CD4-positive, alpha-beta T cell treated with Interleukin-2 at 100 ng/mL for 4 hours (primary cell): Measurements from ENCODE around the gene CRCP.
"Not testable (repeated sequence)": the region's sequence is repeated elsewhere in the genome, so short reads cannot be mapped to it uniquely, and the experiment has no call there.

Experiments used
- DNase-seq: peaks from one replicate; pipeline ENCODE4 v3.0.0-alpha.2; 2020; ENCODE audit warnings: low spot score

Gene CRCP

DNA sequence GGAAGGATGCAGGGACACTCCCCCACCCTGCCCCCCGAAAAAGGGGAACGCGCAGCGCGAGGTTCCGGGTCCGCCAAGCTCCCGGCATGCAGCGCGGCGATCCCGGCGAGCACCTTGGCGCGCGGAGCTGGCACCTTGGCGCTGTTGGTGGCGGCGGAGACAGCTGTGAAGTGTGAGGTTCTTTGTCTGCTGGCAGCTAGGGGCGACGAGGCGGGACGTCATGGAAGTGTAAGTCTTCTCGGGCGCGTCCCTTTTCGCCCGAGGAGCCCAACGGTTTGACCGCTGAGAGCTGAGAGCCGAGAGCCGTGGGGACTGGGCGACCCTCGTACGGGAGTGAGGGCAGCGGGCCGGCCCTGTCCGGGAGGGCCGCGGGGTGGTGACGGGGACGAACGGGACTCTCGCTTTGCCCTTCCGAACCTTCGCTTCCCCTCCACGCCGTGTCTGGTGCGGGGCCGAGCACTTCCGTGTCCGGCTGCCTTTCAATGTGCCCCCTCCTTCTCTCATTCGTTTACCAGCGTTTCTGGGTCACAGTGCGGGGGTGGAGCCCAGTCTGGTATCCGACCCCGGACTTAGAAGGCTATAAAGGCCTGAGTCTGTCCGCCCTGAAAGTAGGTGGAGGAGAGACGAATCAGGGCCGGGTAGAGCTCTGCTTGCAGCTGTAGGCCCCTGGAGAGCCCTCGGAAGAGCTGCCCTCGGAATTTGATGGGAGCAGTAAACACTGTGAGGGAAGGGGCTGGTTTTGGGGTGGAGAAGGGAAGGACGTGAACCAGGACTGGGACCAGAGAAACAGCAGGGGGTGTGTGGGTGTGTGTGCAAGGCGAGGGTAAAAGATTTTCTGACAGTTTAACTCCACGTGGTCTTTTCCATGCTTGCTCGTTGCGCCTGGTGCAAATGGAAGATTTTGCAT, at the start of gene CRCP:
TSS of gene CRCP (plus strand) at position 105 of the 907 bp plus-strand sequence. CDS start at position 221, 116 bp downstream.
- peak; percentile 82 for DNase-seq

DNA sequence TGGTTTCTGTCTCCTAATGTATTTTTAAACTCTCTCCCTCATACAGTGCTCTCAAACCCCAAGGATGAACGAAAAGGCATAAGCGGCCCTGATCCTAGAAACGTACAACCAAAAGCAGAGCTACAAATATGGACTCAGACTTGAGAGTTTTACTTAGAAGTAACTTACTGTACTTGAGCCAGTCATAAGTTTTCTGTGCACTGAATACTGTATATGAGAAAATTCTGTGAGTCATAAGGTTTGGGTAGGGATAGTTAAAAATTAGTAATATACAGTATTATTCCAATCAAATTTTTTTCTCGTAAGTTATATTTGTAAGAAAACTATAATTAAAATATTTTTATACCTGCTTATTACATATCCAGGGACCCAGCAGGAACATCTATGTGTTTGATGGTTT, 44.9 kb upstream of the CRCP start:
- DNase-seq, result no peak

DNA sequence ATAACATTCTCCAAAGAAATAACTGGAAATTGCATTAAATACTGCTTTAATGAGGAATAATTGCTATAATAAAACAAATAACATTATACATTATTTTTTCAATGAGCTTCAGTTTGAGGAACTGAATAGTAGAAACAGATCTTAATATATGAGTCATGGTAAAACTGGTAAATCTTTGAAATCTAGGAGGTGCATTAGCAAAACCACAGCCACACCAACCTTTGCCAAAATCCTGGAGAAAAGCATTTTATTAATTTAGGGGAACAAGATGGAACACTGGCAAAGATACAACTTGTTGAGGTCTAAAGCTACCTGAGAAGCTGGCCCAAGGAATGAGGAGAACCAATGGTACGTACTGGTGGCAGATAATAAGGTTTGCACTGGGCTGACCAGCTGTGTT, 44.4 kb upstream of the CRCP start:
- DNase-seq, result no peak

DNA sequence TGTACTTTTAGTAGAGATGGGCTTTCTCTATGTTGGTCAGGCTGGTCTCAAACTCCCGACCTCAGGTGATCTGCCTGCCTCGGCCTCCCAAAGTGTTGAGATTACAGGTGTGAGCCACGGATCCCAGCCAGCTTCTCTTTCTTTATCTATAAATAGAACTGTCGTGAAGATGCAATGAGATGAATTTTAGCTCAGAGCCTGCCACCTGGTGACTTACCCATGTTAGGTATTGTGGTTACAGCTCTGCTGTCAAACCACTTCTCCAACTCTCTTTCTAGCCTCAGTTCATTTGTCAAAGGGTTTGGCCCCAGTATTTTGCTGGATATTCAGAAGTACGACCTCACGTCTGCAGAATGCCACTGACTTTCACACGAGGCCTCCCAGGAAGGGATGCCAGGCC, 42.4 kb upstream of the CRCP start:
- DNase-seq, result not testable (repeated sequence)

DNA sequence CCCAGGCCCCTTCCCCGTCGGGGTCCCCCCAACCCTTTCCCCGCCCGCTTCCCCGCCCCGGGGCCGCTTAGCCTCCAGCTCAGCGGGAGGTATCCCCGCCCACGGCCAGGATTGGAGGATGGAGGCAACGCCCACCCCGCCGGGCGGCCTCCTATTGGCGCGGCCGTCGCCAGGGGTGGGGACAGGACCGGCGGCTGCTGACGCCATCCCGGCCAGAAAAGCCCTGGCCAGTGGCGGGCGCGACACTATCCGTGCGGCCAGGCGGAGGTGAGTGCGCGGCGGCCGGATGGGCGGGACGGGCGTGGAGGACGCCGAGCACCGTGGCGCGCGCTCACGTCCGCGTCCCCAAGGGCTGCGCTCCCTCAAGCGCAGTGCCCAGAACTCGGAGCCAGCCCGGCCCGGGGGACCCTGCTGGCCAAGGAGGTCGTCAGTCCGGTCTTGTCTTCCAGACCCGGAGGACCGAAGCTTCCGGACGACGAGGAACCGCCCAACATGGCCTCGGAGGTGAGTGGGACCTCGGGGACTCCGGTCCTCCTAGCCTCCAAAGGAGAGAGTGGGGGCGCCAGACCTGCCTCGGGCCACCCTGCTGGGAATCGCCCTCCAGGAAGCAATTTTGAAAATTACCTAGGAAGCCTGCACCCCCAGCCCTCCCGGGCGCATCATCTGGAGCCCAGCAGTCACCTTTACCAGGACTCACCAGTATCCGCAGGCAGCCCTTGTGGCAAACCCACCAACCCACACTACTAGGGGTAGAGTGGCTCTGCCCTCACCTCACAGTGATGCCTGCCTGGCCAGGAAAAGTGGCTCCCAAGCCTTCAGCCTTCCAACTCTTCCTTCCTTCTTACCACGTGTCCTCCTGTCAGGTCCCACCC, 38.8 kb upstream of the CRCP start, which contains the start of gene ASL:
TSS of gene ASL (plus strand) at position 230 of the 872 bp plus-strand sequence. CDS start at position 493, 263 bp downstream.
- peak; percentile 85 for DNase-seq

DNA sequence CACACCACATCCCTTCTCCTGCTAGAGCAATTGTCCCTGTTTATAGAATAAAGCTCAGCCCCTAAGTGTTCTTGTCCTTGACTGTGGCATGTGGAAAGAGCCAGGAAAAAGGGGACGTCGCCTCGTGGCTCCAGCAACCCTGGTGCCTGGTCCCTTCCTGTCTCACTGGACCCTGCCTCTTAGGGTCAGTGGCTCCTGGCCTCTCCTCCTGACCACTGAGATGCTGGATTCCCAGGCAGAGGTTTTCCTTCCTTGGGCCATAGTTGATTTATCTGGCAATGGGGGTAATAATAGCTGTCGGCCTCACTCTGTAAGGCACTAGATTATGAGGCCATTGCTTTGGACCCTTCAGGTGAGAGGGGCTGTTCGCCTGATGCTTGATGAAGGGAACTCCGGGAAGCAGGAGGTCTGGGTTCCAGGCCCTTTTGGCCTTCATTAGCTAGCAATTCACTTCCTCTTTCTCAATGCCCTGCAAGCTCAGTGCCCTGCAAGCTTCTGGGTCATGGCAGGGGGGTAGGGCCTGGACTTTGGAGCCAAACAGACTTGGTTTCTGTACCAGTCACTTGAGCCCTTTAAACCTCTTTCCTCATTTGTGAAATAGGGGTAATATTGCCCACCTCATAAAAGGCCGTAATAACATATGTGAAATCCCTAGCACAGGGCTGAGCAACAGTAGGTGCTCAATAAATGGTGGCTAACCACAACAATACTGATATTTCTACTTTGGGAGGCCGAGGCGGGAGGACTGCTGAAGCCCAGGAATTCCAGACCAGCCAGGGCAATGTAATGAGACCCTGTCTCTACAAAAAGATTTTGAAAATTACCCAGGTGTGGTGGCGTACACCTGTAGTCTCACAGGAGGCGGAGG, 38.0 kb upstream of the CRCP start:
- DNase-seq, result no peak

DNA sequence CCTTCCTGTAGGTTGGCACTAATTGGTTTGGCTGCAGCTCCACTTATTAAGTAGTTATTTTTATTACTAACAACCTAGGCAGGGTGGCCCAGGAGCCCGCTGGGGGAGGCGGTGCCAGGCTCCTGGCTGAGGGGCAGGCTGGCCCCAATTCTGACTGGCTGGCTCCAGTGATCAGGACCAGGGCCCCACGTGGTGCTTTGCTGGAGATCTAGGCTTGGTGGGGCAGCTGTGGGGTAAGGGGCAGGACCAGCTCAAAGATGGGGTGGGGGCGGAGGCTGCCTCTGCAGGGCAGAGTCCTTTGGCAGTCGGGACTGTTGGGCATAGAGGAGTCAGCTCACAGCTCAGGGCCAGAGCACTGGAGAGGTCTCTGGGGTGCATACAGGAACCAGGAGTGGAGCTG, 36.6 kb upstream of the CRCP start:
- DNase-seq, result no peak

DNA sequence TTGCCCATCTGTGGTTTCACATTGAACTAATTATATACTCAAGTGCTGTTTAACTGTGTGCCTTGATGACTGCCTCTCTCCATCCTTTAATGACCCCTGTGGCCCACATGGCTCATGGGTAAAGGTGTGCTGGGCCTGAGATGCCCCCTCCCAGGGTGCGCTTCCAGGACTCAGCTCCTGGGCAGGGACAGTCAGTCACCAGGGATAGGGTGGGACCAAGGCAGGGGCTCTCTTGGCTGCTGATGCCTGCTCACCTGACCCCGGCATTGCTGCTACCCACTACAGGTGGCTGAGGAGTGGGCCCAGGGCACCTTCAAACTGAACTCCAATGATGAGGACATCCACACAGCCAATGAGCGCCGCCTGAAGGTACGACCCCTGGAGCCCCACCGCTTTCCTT, 32.6 kb upstream of the CRCP start:
- DNase-seq, result no peak

DNA sequence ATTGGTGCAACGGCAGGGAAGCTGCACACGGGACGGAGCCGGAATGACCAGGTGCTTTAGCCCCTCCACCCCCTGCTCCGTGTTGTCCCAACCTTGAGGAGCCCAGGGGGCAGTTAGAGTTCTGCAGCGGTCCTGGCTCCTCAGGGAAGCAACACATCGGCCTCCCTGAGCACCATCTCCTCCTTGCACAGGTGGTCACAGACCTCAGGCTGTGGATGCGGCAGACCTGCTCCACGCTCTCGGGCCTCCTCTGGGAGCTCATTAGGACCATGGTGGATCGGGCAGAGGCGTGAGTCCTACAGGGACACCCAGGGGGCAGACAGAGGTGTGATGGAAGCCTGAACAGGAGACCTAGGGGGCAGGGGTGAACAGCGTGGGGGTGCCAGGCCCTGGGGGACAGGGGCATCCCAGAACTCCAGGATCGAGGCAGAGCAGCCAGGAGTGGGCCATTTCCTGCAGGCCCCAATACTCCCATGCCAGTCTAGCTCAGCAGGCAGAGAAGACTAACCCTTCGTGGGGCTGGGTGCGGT, 31.7 kb upstream of the CRCP start:
- no peak for DNase-seq

DNA sequence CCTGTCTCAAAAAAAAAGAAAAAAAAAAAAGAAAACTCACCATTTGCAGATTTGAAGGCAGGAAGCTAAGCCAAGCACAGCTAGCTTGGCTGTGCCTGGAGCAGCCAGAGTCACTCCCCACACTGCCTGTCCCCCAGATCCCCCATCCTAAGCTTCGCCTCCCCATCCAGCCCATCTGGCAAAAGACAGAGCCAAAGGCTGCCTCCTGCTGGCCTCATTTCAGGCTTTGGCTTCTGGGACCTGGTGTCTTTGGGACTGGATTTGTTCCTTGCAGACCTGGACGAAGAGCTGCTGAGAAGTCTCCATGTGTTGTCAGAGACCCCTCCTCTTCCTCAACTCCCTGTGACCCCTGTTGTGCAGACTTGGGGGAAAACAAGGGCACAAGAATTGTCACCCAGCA, 31.0 kb upstream of the CRCP start:
- DNase-seq, result no peak

DNA sequence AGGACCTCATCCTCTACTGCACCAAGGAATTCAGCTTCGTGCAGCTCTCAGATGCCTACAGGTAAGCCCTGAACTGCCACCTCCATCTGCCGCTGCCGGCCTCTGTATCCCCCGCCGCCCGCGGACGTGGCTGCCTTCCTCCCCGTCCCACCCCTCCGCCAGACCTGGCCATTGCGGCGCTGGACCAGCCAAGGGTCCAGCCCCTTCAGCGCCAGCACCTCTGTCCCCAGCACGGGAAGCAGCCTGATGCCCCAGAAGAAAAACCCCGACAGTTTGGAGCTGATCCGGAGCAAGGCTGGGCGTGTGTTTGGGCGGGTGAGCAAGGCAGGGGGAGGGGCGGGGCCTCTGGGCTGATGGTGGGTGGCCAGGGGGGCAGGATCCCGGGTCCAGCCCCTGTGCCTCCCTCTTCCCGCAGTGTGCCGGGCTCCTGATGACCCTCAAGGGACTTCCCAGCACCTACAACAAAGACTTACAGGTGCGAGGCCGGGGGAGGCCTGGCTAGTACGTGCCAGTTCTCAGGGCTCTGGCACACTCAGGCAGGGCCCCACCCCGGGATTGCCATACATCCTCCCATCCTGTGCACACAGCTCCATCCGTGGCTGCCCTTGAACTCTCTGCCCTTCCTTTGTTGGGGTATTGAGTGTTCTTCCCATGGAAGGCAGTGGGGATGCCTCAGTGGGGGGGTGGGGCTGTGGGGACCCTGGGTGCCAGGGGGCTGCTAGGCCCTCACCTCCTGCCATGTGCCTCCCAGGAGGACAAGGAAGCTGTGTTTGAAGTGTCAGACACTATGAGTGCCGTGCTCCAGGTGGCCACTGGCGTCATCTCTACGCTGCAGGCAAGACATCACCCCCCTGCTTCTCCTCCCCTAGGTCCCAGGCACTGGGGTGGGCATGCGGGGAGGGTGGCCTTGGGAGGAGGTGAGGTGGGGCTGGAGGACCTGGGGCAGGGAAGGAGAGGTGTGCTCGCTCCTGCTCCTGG, 25.5 kb upstream of the CRCP start:
- no peak for DNase-seq

DNA sequence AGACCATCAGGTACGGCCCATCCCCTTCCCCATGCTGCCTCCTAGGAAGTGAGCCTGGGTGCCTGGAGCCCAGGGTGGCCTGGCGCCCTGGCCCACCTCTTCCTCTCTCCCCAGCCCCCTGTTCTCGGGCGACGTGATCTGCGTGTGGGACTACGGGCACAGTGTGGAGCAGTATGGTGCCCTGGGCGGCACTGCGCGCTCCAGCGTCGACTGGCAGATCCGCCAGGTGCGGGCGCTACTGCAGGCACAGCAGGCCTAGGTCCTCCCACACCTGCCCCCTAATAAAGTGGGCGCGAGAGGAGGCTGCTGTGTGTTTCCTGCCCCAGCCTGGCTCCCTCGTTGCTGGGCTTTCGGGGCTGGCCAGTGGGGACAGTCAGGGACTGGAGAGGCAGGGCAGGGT, 22.0 kb upstream of the CRCP start:
- no peak for DNase-seq

DNA sequence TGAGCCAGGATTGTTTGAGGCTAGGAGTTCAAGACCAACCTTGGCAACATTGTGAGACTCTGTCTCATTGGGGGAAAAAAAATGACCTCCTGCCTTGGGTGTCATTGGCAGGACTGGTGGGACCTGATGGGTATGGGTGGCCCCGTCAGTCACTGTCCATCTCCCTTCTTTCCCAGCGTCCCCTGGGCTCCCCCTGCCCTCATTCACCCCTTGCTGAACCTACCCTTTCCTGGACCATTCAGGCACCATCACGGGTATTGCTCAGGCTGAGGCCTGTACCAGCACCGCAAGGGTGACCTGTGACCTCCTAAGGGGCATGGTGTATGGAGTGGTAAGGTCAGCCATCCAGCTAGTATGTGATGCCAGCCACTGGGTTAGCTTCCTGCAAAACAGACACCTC, 19.6 kb upstream of the CRCP start:
- DNase-seq, result no peak

DNA sequence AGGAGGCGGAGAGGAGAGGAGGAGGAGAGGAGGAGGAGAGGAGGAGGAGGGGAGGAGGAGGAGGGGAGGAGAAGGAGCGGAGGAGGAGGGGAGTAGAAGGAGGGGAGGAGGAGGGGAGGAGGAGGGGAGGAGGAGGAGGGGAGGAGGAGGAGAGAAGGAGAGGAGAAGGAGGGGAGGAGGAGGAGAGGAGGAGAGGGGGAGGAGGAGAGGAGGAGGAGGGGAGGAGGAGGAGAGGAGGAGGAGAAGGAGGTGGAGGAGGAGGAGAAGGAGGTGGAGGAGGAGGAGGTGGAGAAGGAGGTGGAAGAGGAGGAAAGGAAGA, 15.5 kb upstream of the CRCP start:
- no peak for DNase-seq

DNA sequence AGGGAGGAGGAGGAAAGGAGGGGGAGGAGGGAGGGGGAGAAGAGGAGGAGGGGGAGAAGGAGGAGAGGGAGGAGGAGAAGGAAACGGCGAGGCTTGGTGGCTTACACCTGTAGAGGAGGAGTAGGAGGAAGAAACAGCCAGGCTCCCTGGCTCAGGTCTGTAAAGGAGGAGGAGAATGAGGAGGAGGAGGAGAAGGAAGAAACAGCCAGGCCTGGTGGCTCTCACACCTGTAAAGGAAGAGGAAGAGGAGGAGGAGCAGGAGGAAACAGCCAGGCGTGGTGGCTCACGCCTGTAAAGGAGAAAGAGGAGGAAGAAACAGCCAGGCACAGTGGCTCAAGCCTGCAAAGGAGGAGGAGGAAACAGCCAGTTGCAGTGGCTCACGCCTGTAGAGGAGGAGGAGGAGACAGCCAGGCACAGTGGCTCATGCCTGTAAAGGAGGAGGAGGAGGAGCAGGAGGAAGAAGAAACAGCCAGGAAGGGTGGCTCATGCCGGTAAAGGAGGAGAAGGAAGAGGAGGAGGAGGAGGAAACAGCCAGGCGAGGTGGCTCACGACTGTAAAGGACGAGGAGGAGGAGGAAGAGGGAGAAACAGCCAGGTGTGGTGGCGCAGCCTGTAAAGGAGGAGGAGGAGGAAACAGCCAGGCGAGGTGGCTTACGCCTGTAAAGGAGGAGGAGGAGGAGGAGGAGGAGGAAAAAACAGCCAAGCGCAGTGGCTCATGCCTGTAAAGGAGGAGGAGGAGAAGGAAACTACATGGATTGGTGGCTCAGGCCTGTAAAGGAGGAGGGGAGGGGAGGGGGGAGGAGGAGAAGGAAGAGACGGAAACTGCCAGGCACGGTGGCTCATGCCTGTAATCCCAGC, 14.9 kb upstream of the CRCP start:
- peak; percentile 28 for DNase-seq

DNA sequence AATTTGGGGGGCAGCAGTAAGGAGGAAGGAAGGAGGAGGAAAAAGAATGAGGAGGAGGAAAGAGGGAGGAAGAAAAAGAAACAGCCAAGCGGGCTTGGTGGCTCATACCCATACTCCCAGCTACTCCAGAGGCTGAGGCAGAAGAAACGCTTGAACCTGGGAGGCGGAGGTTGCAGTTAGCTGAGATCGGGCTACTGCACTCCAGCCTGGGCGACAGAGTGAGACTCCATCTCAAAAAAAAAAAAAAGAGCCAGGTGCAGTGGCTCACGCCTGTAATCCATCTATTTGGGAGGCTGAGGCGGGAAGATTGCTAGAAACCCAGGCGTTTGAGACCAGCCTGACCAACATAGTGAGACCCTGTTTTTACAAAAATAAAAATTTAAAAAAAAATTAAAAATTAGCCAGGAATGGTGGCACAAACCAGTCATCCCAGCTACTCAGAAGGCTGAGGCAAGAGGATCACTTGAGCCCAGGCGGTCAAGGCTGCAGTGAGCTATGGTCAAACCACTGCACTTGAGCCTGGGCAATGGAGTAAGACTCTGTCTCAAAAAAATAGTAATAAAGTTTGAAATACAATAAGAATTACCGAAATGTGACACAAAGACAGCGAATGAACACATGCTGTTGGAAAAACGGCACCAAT, 14.1 kb upstream of the CRCP start:
- DNase-seq, result no peak

DNA sequence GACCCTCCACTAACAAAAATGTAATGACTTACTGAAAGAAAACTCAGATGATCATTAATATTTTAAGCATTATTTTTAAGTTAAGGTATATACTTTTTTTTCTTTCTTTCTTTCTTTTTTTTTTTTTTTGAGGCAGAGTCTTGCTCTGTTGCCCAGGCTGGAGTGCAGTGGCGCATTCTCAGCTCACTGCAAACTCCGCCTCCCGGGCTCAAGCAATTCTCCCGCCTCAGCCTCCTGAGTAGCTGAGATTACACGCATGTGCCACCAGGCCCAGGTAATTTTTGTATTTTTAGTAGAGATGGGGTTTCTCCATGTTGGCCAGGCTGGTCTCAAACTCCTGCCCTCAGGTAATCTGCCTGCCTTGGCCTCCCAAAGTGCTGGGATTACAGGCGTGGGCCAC, 12.5 kb upstream of the CRCP start:
- DNase-seq, result not testable (repeated sequence)

DNA sequence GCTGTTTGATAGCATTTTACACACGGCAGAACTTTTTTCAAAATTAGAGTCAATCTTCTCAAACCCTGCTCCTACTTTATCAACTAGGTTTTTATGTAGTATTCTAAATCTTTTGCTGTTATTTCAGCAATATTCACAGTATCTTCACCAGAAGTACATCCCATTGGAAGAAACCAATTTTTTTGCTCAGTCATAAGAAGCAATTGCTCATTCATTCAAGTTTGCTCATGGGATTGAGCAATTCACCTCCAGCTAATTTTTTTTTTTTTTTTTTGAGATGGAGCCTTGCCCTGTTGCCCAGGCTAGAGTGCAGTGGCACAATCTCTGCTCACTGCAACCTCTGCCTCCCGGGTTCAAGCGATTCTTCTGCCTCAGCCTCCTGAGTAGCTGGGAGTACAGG, 10.7 kb upstream of the CRCP start:
- not testable (repeated sequence) for DNase-seq

DNA sequence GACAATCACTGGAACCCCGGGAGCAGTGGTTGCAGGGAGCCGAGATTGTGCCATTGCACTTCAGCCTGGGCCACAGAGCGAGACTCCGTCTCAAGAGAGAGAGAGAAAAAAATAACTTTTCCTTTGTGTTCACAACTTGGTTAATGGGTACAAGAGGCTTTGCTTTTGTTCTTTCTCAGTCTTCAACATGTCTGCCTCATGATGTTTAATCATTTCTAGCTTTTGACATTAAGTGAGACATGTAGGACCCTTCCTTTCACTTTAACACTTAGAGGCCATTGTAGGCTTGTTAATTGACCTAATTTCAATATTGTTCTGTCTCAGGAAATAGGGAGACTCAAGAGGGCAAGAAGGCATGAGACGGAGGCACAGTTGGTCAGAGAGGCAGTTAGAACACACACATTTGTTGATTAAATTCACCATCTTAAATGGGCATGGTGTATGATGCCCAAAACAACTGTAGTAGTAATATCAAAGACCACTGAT, 9.3 kb upstream of the CRCP start:
- DNase-seq, result no peak
